Measurements from ENCODE around the gene MUS81.

Gene MUS81

GRCh38 chr11:65857853-65858680, 2.2 kb upstream of the MUS81 start, which contains the start of gene CFL1:
Gene CFL1, minus strand, starts transcription at chr11:65858180. Its CDS starts 81 bp downstream, at chr11:65858099.
- H3K4me3 ChIP-seq (ENCODE audit: low read length), result peak within 1 kb of the TSS; percentile 96
- peak; percentile 94 for DNase-seq (ENCODE audit: low read depth, low spot score)

- no peak for DNase-seq (ENCODE audit: low read depth, low spot score)
- H3K4me3 ChIP-seq (ENCODE audit: low read length), result peak overlapping the region; percentile 96
Measured at GRCh38 chr11:65858681-65859087, 1.5 kb upstream of the MUS81 start.

- peak; percentile 99 for DNase-seq (ENCODE audit: low read depth, low spot score)
- peak overlapping the region; percentile 96 for H3K4me3 ChIP-seq (ENCODE audit: low read length)
Measured at GRCh38 chr11:65859095-65859811, 980 bp upstream of the MUS81 start.

- no peak for DNase-seq (ENCODE audit: low read depth, low spot score)
- peak overlapping the region; percentile 96 for H3K4me3 ChIP-seq (ENCODE audit: low read length)
Measured at GRCh38 chr11:65859812-65860277, 388 bp upstream of the MUS81 start.

- H3K4me3 ChIP-seq (ENCODE audit: low read length), result peak overlapping the region; percentile 96
- no peak for DNase-seq (ENCODE audit: low read depth, low spot score)
Measured at GRCh38 chr11:65861165-65861505, 902 bp downstream of the MUS81 start.

DNA sequence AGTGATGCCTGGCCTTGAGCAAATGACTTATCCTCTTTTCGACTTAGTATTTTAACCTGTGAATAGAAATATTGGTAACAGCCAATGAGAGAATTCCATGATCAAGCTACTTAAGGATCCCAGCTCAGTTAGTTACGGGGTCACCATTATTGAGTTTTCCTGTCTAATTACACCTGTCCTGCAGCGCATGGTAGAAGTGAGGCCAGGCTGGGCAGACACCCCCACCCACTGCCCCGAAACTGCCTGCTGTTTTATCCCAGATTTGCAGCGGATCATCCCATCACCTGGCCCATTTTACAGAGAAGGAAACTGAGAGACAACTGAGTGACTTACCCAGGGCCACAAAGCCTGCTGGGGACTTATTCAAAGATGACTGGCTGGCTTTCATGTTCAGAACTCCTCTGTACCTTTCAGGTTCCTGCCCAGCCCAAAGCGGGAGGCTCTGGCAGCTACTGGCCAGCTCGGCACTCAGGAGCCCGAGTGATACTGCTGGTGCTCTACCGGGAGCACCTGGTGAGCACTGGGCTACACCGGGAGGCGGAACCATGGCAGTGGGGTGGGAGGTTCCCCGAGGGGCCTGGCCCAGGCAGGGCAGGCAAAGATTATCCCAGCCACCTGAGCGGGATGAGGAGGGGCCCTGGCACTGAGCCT, 1.4 kb downstream of the MUS81 start:
- no peak for DNase-seq (ENCODE audit: low read depth, low spot score)
- H3K4me3 ChIP-seq (ENCODE audit: low read length), result peak overlapping the region; percentile 96

- no peak for DNase-seq (ENCODE audit: low read depth, low spot score)
- H3K4me3 ChIP-seq (ENCODE audit: low read length), result no peak overlapping the region
Measured at GRCh38 chr11:65862191-65862735, 2.0 kb downstream of the MUS81 start.

GRCh38 chr11:65862941-65863888, 3.0 kb downstream of the MUS81 start:
- DNase-seq (ENCODE audit: low read depth, low spot score), result no peak
- no peak overlapping the region for H3K4me3 ChIP-seq (ENCODE audit: low read length)

DNA sequence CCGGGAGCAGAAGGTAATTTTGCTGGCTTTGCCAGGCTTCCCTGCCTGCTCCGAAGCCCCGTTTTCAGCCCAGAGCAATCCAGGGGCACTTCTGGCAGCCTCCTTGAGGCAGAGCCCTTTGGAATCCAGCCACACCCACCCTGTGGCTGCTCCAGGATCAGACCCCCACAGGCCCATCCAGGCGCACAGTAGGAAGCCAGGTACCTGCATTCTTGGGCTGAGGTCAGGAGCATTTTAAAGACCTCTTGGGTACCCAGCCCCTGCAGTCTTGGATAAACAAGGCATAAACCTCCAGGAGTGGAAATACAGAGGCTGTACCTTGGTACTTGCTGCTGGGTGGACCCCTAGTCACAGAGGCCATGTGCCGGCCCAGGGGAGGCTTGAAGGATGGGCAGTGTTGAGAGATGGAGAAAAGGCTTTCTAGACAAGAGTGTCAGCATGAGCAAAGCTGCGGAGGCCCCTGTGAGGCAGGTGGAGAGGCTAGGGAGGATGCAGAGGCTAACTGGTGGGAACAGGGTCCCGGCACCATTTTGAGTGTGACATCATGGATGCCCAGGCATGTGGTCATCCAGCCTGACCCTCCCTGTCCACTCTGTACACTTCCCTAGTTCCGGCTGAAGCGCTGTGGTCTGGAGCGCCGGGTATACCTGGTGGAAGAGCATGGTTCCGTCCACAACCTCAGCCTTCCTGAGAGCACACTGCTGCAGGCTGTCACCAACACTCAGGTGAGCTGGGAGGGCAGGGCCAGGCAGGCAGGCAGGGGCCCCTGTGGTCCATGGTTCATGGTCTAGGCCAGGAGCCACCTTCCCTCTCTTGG, 3.9 kb downstream of the MUS81 start:
- no peak for DNase-seq (ENCODE audit: low read depth, low spot score)
- no peak overlapping the region for H3K4me3 ChIP-seq (ENCODE audit: low read length)

DNA sequence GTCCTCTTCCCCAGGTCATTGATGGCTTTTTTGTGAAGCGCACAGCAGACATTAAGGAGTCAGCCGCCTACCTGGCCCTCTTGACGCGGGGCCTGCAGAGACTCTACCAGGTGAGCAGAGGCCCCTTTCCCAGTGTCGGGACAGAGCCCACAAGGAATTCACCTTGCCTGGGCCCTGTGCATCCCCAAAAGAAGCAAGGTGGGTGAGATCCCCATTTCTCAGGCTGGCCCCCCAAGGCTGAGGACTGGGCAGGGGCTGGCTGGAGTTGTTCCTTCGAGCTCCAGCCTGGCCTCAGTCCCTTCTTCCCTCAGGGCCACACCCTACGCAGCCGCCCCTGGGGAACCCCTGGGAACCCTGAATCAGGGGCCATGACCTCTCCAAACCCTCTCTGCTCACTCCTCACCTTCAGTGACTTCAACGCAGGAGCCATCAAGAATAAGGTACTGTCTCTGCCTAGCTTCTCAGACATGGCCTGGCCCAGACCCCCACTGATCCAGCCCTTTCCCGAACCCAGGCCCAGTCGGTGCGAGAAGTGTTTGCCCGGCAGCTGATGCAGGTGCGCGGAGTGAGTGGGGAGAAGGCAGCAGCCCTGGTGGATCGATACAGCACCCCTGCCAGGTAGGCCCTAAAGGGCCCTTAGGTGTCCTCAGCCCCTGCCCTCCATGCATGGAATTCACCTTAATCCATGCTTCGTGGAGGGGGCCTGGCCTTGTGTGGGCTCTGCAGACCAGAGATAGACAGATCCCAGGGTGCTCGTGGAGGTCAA, 4.7 kb downstream of the MUS81 start:
- H3K4me3 ChIP-seq (ENCODE audit: low read length), result no peak overlapping the region
- DNase-seq (ENCODE audit: low read depth, low spot score), result no peak

GRCh38 chr11:65865550-65866172, 5.4 kb downstream of the MUS81 start:
- DNase-seq (ENCODE audit: low read depth, low spot score), result no peak
- H3K4me3 ChIP-seq (ENCODE audit: low read length), result no peak overlapping the region

DNA sequence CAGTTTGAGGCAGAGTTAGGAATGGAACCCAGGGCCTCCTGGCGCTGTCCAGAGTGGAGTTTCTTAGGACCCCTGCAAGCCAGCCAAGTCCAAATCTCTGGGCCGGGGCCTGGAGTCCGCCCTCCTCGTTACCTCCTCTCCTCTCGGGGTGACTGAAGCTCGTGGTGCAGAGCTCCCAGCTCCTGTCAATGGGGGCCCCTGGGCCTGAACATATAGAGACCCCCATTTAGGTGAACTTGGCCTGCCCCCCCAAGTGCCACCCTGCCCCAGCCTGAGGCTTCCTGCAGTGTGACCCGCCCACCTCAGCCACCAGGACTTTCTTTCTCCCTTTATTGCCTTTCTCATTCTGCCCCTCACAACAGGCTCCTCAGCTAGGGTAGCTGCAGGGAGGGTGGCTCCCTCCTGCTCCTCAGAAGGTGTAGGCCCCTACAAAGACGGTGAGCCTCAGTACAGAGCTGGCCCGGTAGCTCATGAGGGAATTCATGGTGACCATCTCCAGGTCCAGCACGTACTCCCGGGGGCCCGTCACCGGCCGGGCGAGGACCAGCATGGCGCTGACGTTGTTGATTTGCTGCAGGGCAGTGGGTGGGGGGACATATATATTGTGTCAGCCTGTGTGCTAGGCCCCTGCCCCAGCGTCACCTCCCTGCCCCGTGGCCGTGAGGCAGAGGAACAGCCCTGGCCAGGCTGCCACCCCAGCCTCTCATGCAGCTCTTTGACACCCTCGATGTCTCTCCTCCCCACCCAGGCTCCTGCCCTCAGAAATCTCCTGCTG, 6.5 kb downstream of the MUS81 start:
- no peak overlapping the region for H3K4me3 ChIP-seq (ENCODE audit: low read length)
- DNase-seq (ENCODE audit: low read depth, low spot score), result no peak

GRCh38 chr11:65867284-65868071, 7.2 kb downstream of the MUS81 start:
- DNase-seq (ENCODE audit: low read depth, low spot score), result no peak
- no peak overlapping the region for H3K4me3 ChIP-seq (ENCODE audit: low read length)

GRCh38 chr11:65868076-65868667, 7.9 kb downstream of the MUS81 start:
- DNase-seq (ENCODE audit: low read depth, low spot score), result no peak
- no peak overlapping the region for H3K4me3 ChIP-seq (ENCODE audit: low read length)

GRCh38 chr11:65868907-65869306, 8.7 kb downstream of the MUS81 start:
- no peak overlapping the region for H3K4me3 ChIP-seq (ENCODE audit: low read length)
- DNase-seq (ENCODE audit: low read depth, low spot score), result no peak
